Inflammatory macrophage treated with lipopolysaccharide for 1 hour (primary cell): ENCODE results near the gene ICA1.
A peak's percentile ranks its signal among the peaks of the same experiment; 100 is the strongest.
"Not testable (repeated sequence)": the region's sequence is repeated elsewhere in the genome, so short reads cannot be mapped to it uniquely, and the experiment has no call there.

Experiments used
- DNase-seq, 2 donors: peaks; one replicate each; pipeline ENCODE4 v3.0.0-alpha.2; 2020 to 2022

ICA1 gene

GRCh38 chr7:8128449-8129317 lies 133.3 kb downstream of the ICA1 start:
- peak in 1 of 2 donors; percentile 18 for DNase-seq

GRCh38 chr7:8126601-8127167 lies 135.3 kb downstream of the ICA1 start:
- peak; percentile 25 to 38 for DNase-seq

GRCh38 chr7:8125680-8126444 lies 136.1 kb downstream of the ICA1 start:
- DNase-seq: peak; percentile 35 to 61

GRCh38 chr7:8121243-8121642 lies 140.7 kb downstream of the ICA1 start:
- DNase-seq: no peak

GRCh38 chr7:8120390-8121058 lies 141.4 kb downstream of the ICA1 start:
- no peak for DNase-seq

GRCh38 chr7:8119262-8119661 lies 142.7 kb downstream of the ICA1 start:
- DNase-seq: no peak

GRCh38 chr7:8117195-8117594 lies 144.8 kb downstream of the ICA1 start:
- DNase-seq: no peak

GRCh38 chr7:8115547-8116402 lies 146.2 kb downstream of the ICA1 start:
- no peak for DNase-seq

- no peak for DNase-seq
Observed at GRCh38 chr7:8114175-8114574, 147.8 kb downstream of the ICA1 start.

- DNase-seq: no peak
Observed at GRCh38 chr7:8113184-8113583, 148.8 kb downstream of the ICA1 start.

- DNase-seq: no peak
Observed at GRCh38 chr7:8112685-8113084, 149.3 kb downstream of the ICA1 start.

- no peak for DNase-seq
Observed at GRCh38 chr7:8111282-8111960, 150.5 kb downstream of the ICA1 start.

- DNase-seq: no peak
Observed at GRCh38 chr7:8109196-8110022, 152.6 kb downstream of the ICA1 start.

- DNase-seq: no peak
Observed at GRCh38 chr7:8105449-8106095, 156.4 kb downstream of the ICA1 start.

GRCh38 chr7:8103282-8103681 lies 158.7 kb downstream of the ICA1 start:
- no peak for DNase-seq

- not testable (repeated sequence) for DNase-seq
Observed at GRCh38 chr7:8101292-8101691, 160.7 kb downstream of the ICA1 start.

GRCh38 chr7:8094164-8095140 lies 167.5 kb downstream of the ICA1 start:
- no peak for DNase-seq

- no peak for DNase-seq
Observed at GRCh38 chr7:8092140-8092539, 169.8 kb downstream of the ICA1 start.
